CD14-positive monocyte (primary cell): ENCODE data around the gene PHAF1. TPM values are rescaled to one million over a fixed set of nuclear protein-coding genes. Genes with fewer than 3 reads are reported as not detected.
A peak's percentile ranks its signal among the peaks of the same experiment; 100 is the strongest.

ENCODE experiments used
- DNase-seq, 3 donors: peaks; one replicate each; pipeline ENCODE4 v3.0.0-alpha.2; 2011 to 2022
- H2AFZ ChIP-seq: 2 replicates; pipeline ENCODE4 v1.6.0; 2012; ENCODE audit warnings: mild to moderate bottlenecking, low read depth, low read length, inconsistent platforms; ENCODE audit not compliant: insufficient read depth, poor library complexity, severe bottlenecking
- H3K27ac ChIP-seq, 2 donors: 1 replicate in 1 of 2; 2 replicates in 1 of 2; pipeline ENCODE4 v1.5.1; 2012 to 2013; ENCODE audit warnings: low read length in 2 of 2, control low read depth in 1 of 2, inconsistent platforms in 1 of 2, low read depth in 1 of 2, mild to moderate bottlenecking in 1 of 2
- H3K27me3 ChIP-seq, 2 donors: one replicate each; pipeline versions ENCODE4 v1.6.0 to v1.6.1; 2011 to 2013; ENCODE audit warnings: low read length in 2 of 2; ENCODE audit not compliant: control insufficient read depth in 2 of 2, insufficient read depth in 2 of 2
- H3K36me3 ChIP-seq, 2 donors: replicated peaks in 1 of 2; 1 replicate in 1 of 2; 2 replicates in 1 of 2; pipeline versions ENCODE4 v1.5.1 to v1.6.1; 2012 to 2013; ENCODE audit warnings: low read length in 2 of 2, control low read depth in 1 of 2, inconsistent platforms in 1 of 2, mild to moderate bottlenecking in 1 of 2; ENCODE audit not compliant: insufficient read depth in 2 of 2, control insufficient read depth in 1 of 2
- H3K4me1 ChIP-seq, 2 donors: 1 replicate in 1 of 2; 2 replicates in 1 of 2; pipeline versions ENCODE4 v1.5.1 to v1.6.1; 2012 to 2013; ENCODE audit warnings: low read length in 2 of 2, control low read depth in 1 of 2, inconsistent platforms in 1 of 2, mild to moderate bottlenecking in 1 of 2, moderate library complexity in 1 of 2; ENCODE audit not compliant: insufficient read depth in 2 of 2, control insufficient read depth in 1 of 2
- H3K4me2 ChIP-seq: replicated peaks from 2 replicates; pipeline ENCODE3; 2012; ENCODE audit warnings: low read length, moderate library complexity, mild to moderate bottlenecking; ENCODE audit not compliant: poor library complexity, severe bottlenecking; ENCODE audit errors: extremely low read depth
- H3K4me3 ChIP-seq, 3 experiments: fragments of 200-600 bp in 1 of 3; sonication (generic) in 1 of 3; replicated peaks in 1 of 3; 1 replicate in 2 of 3; 2 replicates in 1 of 3; pipeline ENCODE4 v1.5.1; 2011 to 2013; ENCODE audit warnings: low read length in 3 of 3, mild to moderate bottlenecking in 3 of 3, control low read depth in 2 of 3, low read depth in 2 of 3, inconsistent platforms in 1 of 3, moderate library complexity in 1 of 3
- H3K79me2 ChIP-seq: 2 replicates; pipeline ENCODE4 v1.6.0; 2012; ENCODE audit warnings: mild to moderate bottlenecking, control low read depth, inconsistent platforms, low read length, moderate library complexity; ENCODE audit not compliant: insufficient read depth
- H3K9ac ChIP-seq: 2 replicates; pipeline ENCODE4 v1.6.0; 2017; ENCODE audit warnings: low read length, mild to moderate bottlenecking; ENCODE audit not compliant: insufficient read depth, poor library complexity, severe bottlenecking
- H3K9me3 ChIP-seq, 2 donors: replicated peaks in 1 of 2; 1 replicate in 1 of 2; 2 replicates in 1 of 2; pipeline versions ENCODE4 v1.5.1 to v1.6.1; 2012 to 2013; ENCODE audit warnings: low read length in 2 of 2, control low read depth in 1 of 2; ENCODE audit not compliant: control insufficient read depth in 1 of 2, insufficient read depth in 1 of 2
- H4K20me1 ChIP-seq: 2 replicates; pipeline ENCODE4 v1.6.0; 2012; ENCODE audit warnings: mild to moderate bottlenecking, low read length, control low read depth, moderate library complexity; ENCODE audit not compliant: insufficient read depth
- H3K27ac Mint-ChIP-seq, 7 donors: one replicate each; pipeline ENCODE4 v1.8.0; 2020; ENCODE audit warnings: mild to moderate bottlenecking in 7 of 7, mixed read lengths in 7 of 7, moderate library complexity in 6 of 7, inconsistent platforms in 2 of 7
- H3K27me3 Mint-ChIP-seq, 3 donors: one replicate each; pipeline ENCODE4 v1.8.0; 2021 to 2022; ENCODE audit warnings: low read depth in 3 of 3, mild to moderate bottlenecking in 3 of 3, mixed read lengths in 3 of 3, moderate library complexity in 3 of 3, inconsistent platforms in 1 of 3
- H3K36me3 Mint-ChIP-seq, 2 donors: one replicate each; pipeline ENCODE4 v1.8.0; 2020; ENCODE audit warnings: mixed read lengths in 2 of 2, inconsistent platforms in 1 of 2, mild to moderate bottlenecking in 1 of 2
- H3K4me1 Mint-ChIP-seq: one replicate; pipeline ENCODE4 v1.8.0; 2020; ENCODE audit warnings: mild to moderate bottlenecking, mixed read lengths
- H3K4me3 Mint-ChIP-seq, 2 donors: one replicate each; pipeline ENCODE4 v1.8.0; 2020; ENCODE audit warnings: mild to moderate bottlenecking in 2 of 2, mixed read lengths in 2 of 2, moderate library complexity in 1 of 2
- H3K9me3 Mint-ChIP-seq, 7 donors: one replicate each; pipeline ENCODE4 v1.8.0; 2020 to 2022; ENCODE audit warnings: mixed read lengths in 7 of 7, mild to moderate bottlenecking in 6 of 7, moderate library complexity in 6 of 7, inconsistent platforms in 2 of 7
- WGBS: methylation state at CpG from one replicate; pipeline ENCODE4 v1.1.5; 2013; ENCODE audit warnings: missing lambda C conversion rate; ENCODE audit not compliant: insufficient coverage; 5-methylcytosine and 5-hydroxymethylcytosine counted together
- intact Hi-C, 2 donors: fragments of 100-400 bp; cut with micrococcal nuclease; formaldehyde crosslinking; loops; one replicate each; pipeline versions ENCODE4 v1.15.0 to v1.15.1; 2023
- polyA plus RNA-seq, 3 donors: library from polyadenylated mRNA; depleted of rRNA in 1 of 3; unstranded in 2 of 3; stranded (reverse) in 1 of 3; fragments of 300-500 nt in 2 of 3; fragments of >200 nt in 1 of 3; fragmentation: Illumina TruSeq in 2 of 3; gene quantifications; 1 replicate in 2 of 3; 2 replicates in 1 of 3; pipeline ENCODE4 v1.2.3, GENCODE V29; 2012 to 2021
- TF ChIP-seq, protein P1 (sequence below): fragments of 200-600 bp; IDR thresholded peaks from one replicate; pipeline ENCODE4 v1.8.0; 2022; ENCODE audit warnings: antibody characterized with exemption, mild to moderate bottlenecking

PHAF1 gene
- polyA plus RNA-seq, 3 donors: 18.8 to 68.2 (median 26.5) TPM

DNA sequence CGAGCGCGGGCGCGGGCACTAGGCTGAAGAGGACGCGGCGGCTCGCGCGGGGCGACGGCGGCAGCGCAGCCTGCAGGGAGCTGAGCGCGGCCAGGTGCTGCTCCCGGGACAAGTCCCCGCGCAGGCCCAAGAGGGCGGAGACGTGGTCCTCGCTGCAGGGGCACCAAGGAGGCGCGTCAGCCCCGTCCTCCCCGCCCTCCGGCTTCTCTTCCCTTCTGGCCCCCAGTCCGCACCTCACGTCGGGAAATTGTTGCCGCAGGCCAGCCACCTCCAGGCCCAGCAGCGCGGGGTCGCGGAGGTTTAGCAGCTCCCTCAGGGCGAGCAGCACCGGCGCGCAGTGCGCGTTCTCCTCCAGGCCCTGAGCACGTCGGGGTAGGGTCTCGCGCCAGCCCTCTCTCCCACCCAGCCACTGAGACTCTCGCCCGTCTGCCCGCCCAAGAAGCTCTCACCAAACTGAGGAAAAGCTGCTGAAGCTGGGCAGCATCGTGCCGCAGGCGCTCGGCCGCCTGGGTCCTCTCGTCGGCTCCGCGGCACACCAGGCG, 74.8 kb downstream of the PHAF1 start:
- Mint-ChIP-seq H3K4me1 (peaks cover 15% of the 10 kb centered on the region), H3K27me3 (peaks cover 7 to 33% (median 19%) of the 10 kb centered on the region in 3 donors), H3K9me3 (peaks cover 0 to 4% (median 2%) of the 10 kb centered on the region in 7 donors), H3K36me3 (peaks cover 2 to 5% of the 10 kb centered on the region in 2 donors), H3K4me3 (peak overlapping the region in 1 of 2 donors; percentile 88), H3K27ac (no peak overlapping the region)
- Histone ChIP-seq H3K9ac (peak overlapping the region; percentile 87), H3K79me2 (peaks cover 8% of the 10 kb centered on the region), H3K9me3 (no peaks in the 10 kb centered on the region), H3K27me3 (peaks cover 0 to 8% of the 10 kb centered on the region in 2 donors), H2AFZ (peak overlapping the region; percentile 66), H3K4me2 (peak overlapping the region; percentile 92), H3K27ac (no peak overlapping the region), H4K20me1 (no peaks in the 10 kb centered on the region), H3K36me3 (no peaks in the 10 kb centered on the region), H3K4me1 (peaks cover 38 to 43% of the 10 kb centered on the region in 2 donors), H3K4me3 (peak overlapping the region; percentile 66 to 95 (median 85))
- intact Hi-C loops: no loop called here
- no peak for DNase-seq
- WGBS: 9% methylated on average over 59 of the region's 59 CpGs
- TF ChIP-seq, protein P1, sequence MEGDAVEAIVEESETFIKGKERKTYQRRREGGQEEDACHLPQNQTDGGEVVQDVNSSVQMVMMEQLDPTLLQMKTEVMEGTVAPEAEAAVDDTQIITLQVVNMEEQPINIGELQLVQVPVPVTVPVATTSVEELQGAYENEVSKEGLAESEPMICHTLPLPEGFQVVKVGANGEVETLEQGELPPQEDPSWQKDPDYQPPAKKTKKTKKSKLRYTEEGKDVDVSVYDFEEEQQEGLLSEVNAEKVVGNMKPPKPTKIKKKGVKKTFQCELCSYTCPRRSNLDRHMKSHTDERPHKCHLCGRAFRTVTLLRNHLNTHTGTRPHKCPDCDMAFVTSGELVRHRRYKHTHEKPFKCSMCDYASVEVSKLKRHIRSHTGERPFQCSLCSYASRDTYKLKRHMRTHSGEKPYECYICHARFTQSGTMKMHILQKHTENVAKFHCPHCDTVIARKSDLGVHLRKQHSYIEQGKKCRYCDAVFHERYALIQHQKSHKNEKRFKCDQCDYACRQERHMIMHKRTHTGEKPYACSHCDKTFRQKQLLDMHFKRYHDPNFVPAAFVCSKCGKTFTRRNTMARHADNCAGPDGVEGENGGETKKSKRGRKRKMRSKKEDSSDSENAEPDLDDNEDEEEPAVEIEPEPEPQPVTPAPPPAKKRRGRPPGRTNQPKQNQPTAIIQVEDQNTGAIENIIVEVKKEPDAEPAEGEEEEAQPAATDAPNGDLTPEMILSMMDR: no peak

DNA sequence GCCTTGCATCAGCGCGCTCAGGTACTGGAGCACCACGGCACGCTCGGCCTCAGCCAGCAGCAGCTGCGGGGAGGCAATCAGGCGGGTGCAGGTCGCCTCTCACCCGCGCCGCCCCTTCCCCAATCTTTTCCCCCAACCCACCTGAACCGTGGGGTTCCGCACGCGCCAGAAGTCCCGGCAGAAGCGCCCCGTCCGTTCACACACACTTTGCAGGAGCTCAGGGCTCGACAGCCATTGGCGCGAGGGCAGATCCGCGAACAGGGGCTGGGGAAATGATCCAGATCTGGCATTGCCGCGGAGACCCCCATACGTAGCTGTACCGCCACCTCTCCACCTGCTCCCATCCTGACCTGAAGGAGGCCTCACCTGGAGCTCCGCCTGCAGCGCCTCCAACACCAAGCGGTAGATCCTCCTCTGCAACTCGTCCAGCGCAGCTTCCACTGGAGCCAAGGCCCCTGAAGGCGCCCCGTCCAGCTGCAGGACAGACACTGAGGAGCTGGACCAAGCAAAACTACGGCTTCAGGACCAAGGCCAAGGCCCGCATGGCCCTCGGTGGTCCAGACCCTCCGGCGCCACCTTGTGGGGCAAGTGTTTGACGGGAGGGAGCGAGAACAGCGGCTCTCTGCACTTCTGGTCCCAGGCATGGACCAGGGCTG, 75.4 kb downstream of the PHAF1 start:
- Histone ChIP-seq H3K79me2 (peaks cover 8% of the 10 kb centered on the region), H3K4me1 (peaks cover 38 to 43% of the 10 kb centered on the region in 2 donors), H3K36me3 (no peaks in the 10 kb centered on the region), H3K9me3 (no peaks in the 10 kb centered on the region), H3K27ac (no peak overlapping the region), H3K4me3 (peak overlapping the region; percentile 13 to 95 (median 13)), H2AFZ (peak overlapping the region; percentile 74), H3K9ac (no peak overlapping the region), H3K4me2 (peak overlapping the region; percentile 92), H4K20me1 (no peaks in the 10 kb centered on the region), H3K27me3 (peaks cover 0 to 8% of the 10 kb centered on the region in 2 donors)
- intact Hi-C loops: no loop called here
- WGBS: 19% methylated on average over 41 of the region's 43 CpGs
- Mint-ChIP-seq H3K36me3 (peaks cover 2% of the 10 kb centered on the region in 2 donors), H3K9me3 (peaks cover 0 to 4% (median 2%) of the 10 kb centered on the region in 7 donors), H3K27me3 (peaks cover 7 to 29% (median 18%) of the 10 kb centered on the region in 3 donors), H3K4me3 (peak overlapping the region in 1 of 2 donors; percentile 88), H3K27ac (peak overlapping the region in 4 of 7 donors; percentile 27 to 82 (median 51)), H3K4me1 (peaks cover 15% of the 10 kb centered on the region)
- TF ChIP-seq, protein P1: peak; percentile 87
- DNase-seq: peak; percentile 80 to 82 (median 82)
